Endothelial cell of umbilical vein (primary cell): ENCODE results near the gene OR52M1.

Experiments used
- EZH2 ChIP-seq: IDR thresholded peaks from 2 replicates; pipeline ENCODE4 v1.6.1; 2012; ENCODE audit warnings: borderline replicate concordance, low read depth, mild to moderate bottlenecking, moderate library complexity, low read length, inconsistent platforms; ENCODE audit not compliant: severe bottlenecking
- GATA2 ChIP-seq: IDR thresholded peaks from 2 replicates; pipeline ENCODE4 v1.7.0; 2011; ENCODE audit warnings: low read depth, mild to moderate bottlenecking, moderate library complexity, mixed read lengths, low read length; ENCODE audit not compliant: insufficient read length, insufficient read depth
- JUN ChIP-seq: IDR thresholded peaks from 2 replicates; pipeline ENCODE4 v1.6.1; 2011; ENCODE audit warnings: borderline replicate concordance, low read depth; ENCODE audit not compliant: insufficient read length, insufficient read depth
- MAX ChIP-seq: IDR thresholded peaks from 2 replicates; pipeline ENCODE4 v1.6.1; 2011; ENCODE audit not compliant: insufficient read depth, insufficient read length
- MYC ChIP-seq: IDR thresholded peaks from one replicate; pipeline ENCODE4 v1.6.1; 2011; ENCODE audit warnings: mild to moderate bottlenecking, low read depth, low read length
- POLR2A ChIP-seq: IDR thresholded peaks from 2 replicates; pipeline ENCODE4 v1.6.1; 2012; ENCODE audit warnings: low read depth, mild to moderate bottlenecking, control low read depth, low read length
- POLR2AphosphoS5 ChIP-seq: IDR thresholded peaks from 2 replicates; pipeline ENCODE4 v1.6.1; 2012; ENCODE audit warnings: low read depth, mild to moderate bottlenecking, control low read depth, low read length, moderate library complexity; ENCODE audit not compliant: insufficient read depth
- TF ChIP-seq, protein P1 (sequence below), 2 donors: IDR thresholded peaks; 1 replicate in 1 of 2; 2 replicates in 1 of 2; pipeline ENCODE4 v1.5.1; 2011; ENCODE audit warnings: low read length in 2 of 2, mild to moderate bottlenecking in 2 of 2, moderate library complexity in 2 of 2, control low read depth in 1 of 2, inconsistent platforms in 1 of 2, low read depth in 1 of 2; ENCODE audit not compliant: insufficient read depth in 1 of 2; ENCODE audit errors: extremely low read depth in 1 of 2

- TF ChIP-seq POLR2AphosphoS5 (no peak), POLR2A (no peak), EZH2 (no peak), MYC (no peak), GATA2 (no peak), MAX (no peak), JUN (no peak)
- TF ChIP-seq, protein P1, sequence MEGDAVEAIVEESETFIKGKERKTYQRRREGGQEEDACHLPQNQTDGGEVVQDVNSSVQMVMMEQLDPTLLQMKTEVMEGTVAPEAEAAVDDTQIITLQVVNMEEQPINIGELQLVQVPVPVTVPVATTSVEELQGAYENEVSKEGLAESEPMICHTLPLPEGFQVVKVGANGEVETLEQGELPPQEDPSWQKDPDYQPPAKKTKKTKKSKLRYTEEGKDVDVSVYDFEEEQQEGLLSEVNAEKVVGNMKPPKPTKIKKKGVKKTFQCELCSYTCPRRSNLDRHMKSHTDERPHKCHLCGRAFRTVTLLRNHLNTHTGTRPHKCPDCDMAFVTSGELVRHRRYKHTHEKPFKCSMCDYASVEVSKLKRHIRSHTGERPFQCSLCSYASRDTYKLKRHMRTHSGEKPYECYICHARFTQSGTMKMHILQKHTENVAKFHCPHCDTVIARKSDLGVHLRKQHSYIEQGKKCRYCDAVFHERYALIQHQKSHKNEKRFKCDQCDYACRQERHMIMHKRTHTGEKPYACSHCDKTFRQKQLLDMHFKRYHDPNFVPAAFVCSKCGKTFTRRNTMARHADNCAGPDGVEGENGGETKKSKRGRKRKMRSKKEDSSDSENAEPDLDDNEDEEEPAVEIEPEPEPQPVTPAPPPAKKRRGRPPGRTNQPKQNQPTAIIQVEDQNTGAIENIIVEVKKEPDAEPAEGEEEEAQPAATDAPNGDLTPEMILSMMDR (IDR thresholded peaks at IDR 0.05; ENCODE audit: extremely low read depth in 1 of 2, insufficient read depth in 1 of 2, low read depth in 1 of 2, low read length in 2 of 2), result no peak
These were observed 49.0 kb upstream of the OR52M1 start for GRCh38 chr11:4495986-4496385.
